Smooth muscle cell of the coronary artery (primary cell): ENCODE data around the gene SEMA3D. TPM values are rescaled to one million over a fixed set of nuclear protein-coding genes. Genes with fewer than 3 reads are reported as not detected.

Source experiments
- total RNA-seq: library from RNA; depleted of rRNA; stranded (reverse); fragments of >200 nt; gene quantifications from 2 replicates; pipeline ENCODE4 v1.2.3, GENCODE V29; 2014; ENCODE audit warnings: low replicate concordance

Gene SEMA3D
- 3.4 and 17.9 TPM in 2 replicates for total RNA-seq

GRCh38 chr7:85186521-85187241 lies at the start of gene SEMA3D:
SEMA3D (minus strand) TSS chr7:85187056; CDS start chr7:85121891, 65,165 bp downstream.

